ENCODE data around the gene TIMM9. TPM values are rescaled to one million over a fixed set of nuclear protein-coding genes. Genes with fewer than 3 reads are reported as not detected.
"Not testable (repeated sequence)": the region's sequence is repeated elsewhere in the genome, so short reads cannot be mapped to it uniquely, and the experiment has no call there.

The TIMM9 gene
- total and polyA plus RNA-seq, 10 donors: 25.3 to 64.1 (median 46.9) TPM

GRCh38 chr14:58430156-58430555 lies 2.8 kb upstream of the TIMM9 start:
- peaks cover 0 to 47% (median 25%) of the 10 kb centered on the region in 6 donors for H3K36me3 ChIP-seq
- 63 to 85% (median 72%) methylated on average over 1 of the region's 1 CpG for WGBS, 5 donors
- H3K4me1 ChIP-seq: peaks cover 20 to 48% (median 36%) of the 10 kb centered on the region in 6 donors
- TF ChIP-seq POLR2A (IDR thresholded peaks at IDR 0.05) (no peak), CTCF (IDR thresholded peaks at IDR 0.05 in 8 of 11, conservative IDR thresholded peaks at IDR 0.05 in 3 of 11) (no peak)
- no peak overlapping the region for H3K27ac ChIP-seq
- intact Hi-C loops (cut with DNase I; ENCODE audit: low total_unique reads): no loop called here
- no peaks in the 10 kb centered on the region for H3K27me3 ChIP-seq (replicated peaks in 1 of 7)
- no peaks in the 10 kb centered on the region for H3K9me3 ChIP-seq
- H3K4me3 ChIP-seq: no peak overlapping the region
- DNase-seq: no peak

DNA sequence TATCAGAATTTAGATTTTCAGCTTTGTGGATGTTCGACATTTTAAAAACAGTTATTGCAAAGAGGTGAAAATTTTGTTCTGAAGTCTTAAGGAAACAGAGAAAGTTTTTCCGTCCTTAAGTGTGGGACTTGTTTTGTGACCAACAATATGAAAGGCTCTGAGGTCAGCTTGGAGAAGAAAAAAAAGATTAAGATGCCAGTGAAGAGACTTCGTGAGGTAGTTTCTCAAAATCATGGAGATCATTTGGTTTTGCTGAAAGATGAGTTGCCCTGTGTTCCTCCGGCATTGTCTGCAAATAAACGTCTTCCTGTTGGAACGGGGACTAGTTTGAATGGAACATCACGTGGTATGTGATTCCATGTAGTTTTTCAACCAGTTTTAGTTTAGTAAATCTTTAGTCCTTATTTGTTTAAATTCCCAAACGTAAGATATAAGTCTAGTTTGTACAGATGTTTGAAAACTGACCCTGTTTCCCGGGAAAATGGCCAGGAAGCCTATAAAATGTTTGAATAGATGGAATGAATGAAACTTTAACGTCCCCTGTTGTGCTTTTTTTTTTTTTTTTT lies 870 bp upstream of the TIMM9 start:
- DNase-seq: no peak
- peak overlapping the region; percentile 82 to 98 (median 90) for H3K4me3 ChIP-seq

GRCh38 chr14:58426670-58427280 lies 556 bp downstream of the TIMM9 start:
- TF ChIP-seq POLR2AphosphoS5 (IDR thresholded peaks at IDR 0.05): peak in 2 of 3 donors; percentile 21 to 50
- TF ChIP-seq CTCF (IDR thresholded peaks at IDR 0.05 in 8 of 11, conservative IDR thresholded peaks at IDR 0.05 in 3 of 11): no peak
- no peak for TF ChIP-seq POLR2A (IDR thresholded peaks at IDR 0.05)
- Histone ChIP-seq H3K36me3 (peaks cover 0 to 37% (median 15%) of the 10 kb centered on the region in 6 donors), H3K9me3 (no peaks in the 10 kb centered on the region), H3K27ac (peak overlapping the region; percentile 90 to 98 (median 96)), H3K4me3 (peak overlapping the region; percentile 82 to 98 (median 90)), H3K27me3 (replicated peaks in 1 of 7) (no peaks in the 10 kb centered on the region), H3K4me1 (peaks cover 20 to 61% (median 39%) of the 10 kb centered on the region in 6 donors)
- WGBS, 5 donors: 0 to 1% (median 1%) methylated on average over 30 to 35 of the region's 35 CpGs
- peak; percentile 90 for DNase-seq
- intact Hi-C loops (cut with DNase I; ENCODE audit: low total_unique reads): no loop called here

More for the DNA sequence above, 870 bp upstream of the TIMM9 start:
- intact Hi-C loops (cut with DNase I; ENCODE audit: low total_unique reads): no loop called here
- WGBS, 5 donors: 0 to 1% (median 1%) methylated on average over 10 of the region's 10 CpGs
- Histone ChIP-seq H3K36me3 (peaks cover 0 to 37% (median 14%) of the 10 kb centered on the region in 6 donors), H3K27me3 (replicated peaks in 1 of 7) (no peaks in the 10 kb centered on the region), H3K4me1 (peaks cover 20 to 61% (median 39%) of the 10 kb centered on the region in 6 donors), H3K9me3 (no peaks in the 10 kb centered on the region), H3K27ac (peak overlapping the region; percentile 90 to 98 (median 96))
- TF ChIP-seq CTCF (IDR thresholded peaks at IDR 0.05 in 8 of 11, conservative IDR thresholded peaks at IDR 0.05 in 3 of 11) (no peak), POLR2AphosphoS5 (IDR thresholded peaks at IDR 0.05) (no peak), POLR2A (IDR thresholded peaks at IDR 0.05) (no peak)

DNA sequence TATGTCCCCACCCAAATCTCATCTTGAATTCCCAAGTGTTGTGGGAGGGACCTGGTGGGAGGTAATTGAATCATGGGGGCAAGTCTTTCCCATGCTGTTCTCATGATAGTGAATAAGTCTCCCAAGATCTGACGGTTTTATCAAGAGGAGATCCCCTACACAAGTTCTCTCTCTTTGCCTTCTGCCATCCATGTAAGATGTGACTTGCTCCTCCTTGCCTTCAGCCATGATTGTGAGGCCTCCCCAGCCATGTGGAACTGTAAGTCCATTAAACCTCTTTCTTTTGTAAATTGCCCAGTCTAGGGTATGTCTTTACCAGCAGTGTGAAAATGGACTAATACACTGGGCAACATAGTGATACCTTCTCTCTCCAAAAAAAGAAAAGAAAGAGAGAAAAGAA lies 10.4 kb downstream of the TIMM9 start:
- WGBS, 5 donors: 89 to 95% (median 93%) methylated on average over 1 of the region's 1 CpG

More for the DNA sequence above, 10.4 kb downstream of the TIMM9 start:
- H3K4me3 ChIP-seq; H3K9me3 ChIP-seq; H3K27ac ChIP-seq; DNase-seq; intact Hi-C loops (cut with DNase I; ENCODE audit: low total_unique reads); H3K27me3 ChIP-seq (replicated peaks in 1 of 7); H3K4me1 ChIP-seq: not testable (repeated sequence)
- H3K36me3 ChIP-seq: peaks cover 3 to 98% (median 36%) of the 10 kb centered on the region in 6 donors

Data from spleen (tissue), 11 donors.